GM15510 (cell line): Measurements from ENCODE around the gene TRAPPC10.

Experiments used
- POLR2A ChIP-seq: IDR thresholded peaks from 3 replicates; pipeline ENCODE4 v1.6.1; 2011; ENCODE audit warnings: borderline replicate concordance; ENCODE audit not compliant: insufficient read length; ENCODE audit errors: extremely low read depth

The TRAPPC10 gene

DNA sequence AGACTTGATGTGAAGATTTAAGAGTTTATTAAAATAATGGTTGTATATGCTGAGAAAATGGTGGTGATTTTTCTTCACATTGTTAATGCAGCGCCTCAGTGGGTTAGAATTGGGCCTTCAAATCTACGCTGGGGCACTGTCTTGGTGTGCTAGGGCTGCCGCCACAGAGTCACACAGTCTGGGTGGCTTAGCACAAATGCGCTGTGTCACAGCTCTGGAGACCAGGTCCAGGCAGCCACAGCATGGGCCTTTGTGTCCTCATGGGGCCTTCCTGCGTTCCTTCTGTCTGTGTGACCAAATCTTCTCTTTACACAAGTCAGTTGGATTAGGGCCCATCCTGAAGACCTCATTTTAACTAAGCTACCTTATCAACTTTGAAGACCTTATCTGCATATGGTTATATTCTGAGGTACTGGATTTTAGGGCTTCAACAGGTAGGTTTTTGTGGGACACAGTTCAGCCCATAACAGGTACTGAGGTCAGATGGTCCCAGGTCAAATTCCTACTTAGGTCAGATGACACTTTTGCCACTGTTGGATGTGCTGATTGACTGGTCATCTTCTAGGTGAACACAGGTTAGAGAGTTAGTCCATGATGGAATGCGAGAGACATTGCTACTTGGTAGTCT is 17.5 kb downstream of the TRAPPC10 start:
- TF ChIP-seq POLR2A, result no peak

GRCh38 chr21:44035244-44035643 is 23.1 kb downstream of the TRAPPC10 start:
- no peak for TF ChIP-seq POLR2A

- TF ChIP-seq POLR2A, result no peak
Observed at GRCh38 chr21:44038063-44038462, 26.0 kb downstream of the TRAPPC10 start.

DNA sequence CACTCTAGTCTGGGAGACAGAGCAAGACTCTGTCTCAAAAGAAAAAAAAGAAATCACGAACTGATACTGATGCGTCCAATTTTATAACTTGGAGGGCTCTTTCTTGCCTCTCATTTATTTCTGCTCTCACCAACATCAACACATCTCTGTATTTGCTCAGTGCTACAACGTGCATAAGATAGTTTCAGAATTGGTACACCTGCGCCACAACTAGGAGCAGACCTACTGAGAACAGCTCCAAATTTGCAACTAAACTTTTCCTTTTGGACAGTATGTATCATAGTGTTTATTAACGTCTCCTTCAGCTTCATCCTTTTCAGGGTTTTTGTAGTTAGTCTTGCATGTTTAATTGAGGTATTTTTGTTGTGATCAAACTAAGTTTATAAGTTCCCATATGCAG is 27.7 kb downstream of the TRAPPC10 start:
- TF ChIP-seq POLR2A, result no peak

DNA sequence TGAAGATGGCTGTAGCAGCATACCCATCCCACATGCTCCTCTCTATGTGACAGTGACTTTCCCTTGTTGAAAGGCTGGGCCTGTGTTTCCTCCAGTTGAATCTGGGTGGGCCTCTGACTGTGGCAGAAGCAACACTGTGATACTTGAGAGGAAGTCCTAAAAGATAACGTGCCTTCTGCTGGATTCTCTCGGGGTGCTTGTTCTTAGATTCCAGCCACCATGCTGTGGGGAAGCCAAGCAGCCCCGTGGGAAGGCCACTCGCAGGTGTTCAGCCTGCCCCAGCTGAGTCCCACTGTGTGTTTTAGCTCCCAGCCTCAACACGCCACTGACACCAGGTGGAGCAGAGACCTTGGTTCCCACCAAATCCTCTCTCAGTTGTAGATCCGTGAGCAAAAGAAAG is 31.5 kb downstream of the TRAPPC10 start:
- TF ChIP-seq POLR2A, result no peak

GRCh38 chr21:44046734-44047133 is 34.6 kb downstream of the TRAPPC10 start:
- no peak for TF ChIP-seq POLR2A

- TF ChIP-seq POLR2A, result no peak
Observed at GRCh38 chr21:44047996-44048560, 36.0 kb downstream of the TRAPPC10 start.

DNA sequence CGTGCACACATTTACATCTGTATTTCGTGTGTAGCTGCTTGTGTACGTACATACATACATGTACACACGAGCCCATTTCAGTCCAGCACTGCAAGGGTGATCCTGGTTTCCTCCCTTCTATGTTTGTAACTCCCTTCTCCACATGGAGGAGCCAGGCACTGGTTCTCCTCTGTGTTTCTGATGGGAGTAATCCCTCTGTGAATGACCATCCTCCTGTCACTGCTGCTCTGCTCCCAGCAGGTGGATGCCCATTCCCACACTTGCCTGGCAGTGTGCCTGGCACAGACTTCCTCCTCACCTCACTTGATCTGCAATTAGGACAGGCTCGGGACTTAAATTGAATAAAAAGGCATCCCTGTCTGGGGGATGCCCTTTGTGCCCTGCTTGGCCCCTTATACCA is 37.1 kb downstream of the TRAPPC10 start:
- TF ChIP-seq POLR2A, result no peak

GRCh38 chr21:44049606-44050005 is 37.5 kb downstream of the TRAPPC10 start:
- no peak for TF ChIP-seq POLR2A

GRCh38 chr21:44050276-44050675 is 38.2 kb downstream of the TRAPPC10 start:
- TF ChIP-seq POLR2A, result no peak

- TF ChIP-seq POLR2A, result no peak
Observed at GRCh38 chr21:44051462-44051941, 39.4 kb downstream of the TRAPPC10 start.

DNA sequence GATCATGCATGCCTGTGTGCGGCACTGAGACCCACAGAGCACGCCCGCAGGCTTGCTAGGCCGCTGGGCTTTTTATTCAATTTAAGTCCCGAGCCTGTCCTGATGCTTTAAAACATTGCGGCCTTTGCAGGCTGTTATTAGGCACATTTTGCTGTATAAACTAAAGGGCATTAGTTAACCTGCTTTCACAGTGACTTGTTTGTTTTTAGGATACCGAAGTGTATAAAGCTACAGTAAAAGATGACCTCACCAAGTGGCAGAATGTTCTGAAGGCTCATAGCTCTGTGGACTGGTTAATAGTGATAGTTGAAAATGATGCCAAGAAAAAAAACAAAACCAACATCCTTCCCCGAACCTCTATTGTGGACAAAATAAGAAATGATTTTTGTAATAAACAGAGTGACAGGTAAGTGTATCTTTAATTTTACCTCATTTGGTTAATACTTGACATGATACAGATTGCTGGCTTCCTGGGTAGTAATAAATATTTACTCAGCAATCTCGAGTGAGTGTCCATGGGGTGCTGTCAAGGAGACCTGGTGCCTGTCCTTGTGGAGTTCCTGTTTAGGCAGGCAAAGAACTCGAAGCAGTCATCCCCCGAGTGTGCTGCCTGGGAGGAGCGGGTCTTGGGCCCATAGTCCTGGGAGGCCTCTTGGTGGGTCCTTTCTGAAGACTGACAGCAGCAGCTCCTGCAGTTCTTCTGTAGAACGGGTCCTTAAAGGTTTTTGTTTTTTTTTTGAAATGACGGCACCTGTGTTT is 40.1 kb downstream of the TRAPPC10 start:
- no peak for TF ChIP-seq POLR2A

GRCh38 chr21:44052830-44053226 is 40.7 kb downstream of the TRAPPC10 start:
- no peak for TF ChIP-seq POLR2A

DNA sequence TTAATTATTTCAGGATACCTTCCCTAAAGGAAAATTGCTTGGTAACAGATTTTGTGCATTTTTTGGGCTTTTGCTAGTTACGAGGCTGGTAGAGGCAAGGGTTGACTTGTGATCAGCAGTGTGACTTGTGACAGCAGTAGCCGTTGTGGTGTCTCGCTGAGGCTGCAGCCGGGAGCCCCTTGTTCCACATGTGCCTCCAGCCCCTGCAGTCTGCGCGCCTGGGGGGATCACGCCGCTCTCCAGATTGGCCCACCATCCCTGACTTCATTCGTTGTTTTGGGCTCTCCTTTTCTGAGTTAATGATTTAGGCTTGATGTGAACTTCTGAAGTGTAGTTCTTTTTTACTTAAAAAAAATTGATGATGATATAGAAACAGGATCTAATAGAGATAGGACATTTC is 41.5 kb downstream of the TRAPPC10 start:
- no peak for TF ChIP-seq POLR2A

DNA sequence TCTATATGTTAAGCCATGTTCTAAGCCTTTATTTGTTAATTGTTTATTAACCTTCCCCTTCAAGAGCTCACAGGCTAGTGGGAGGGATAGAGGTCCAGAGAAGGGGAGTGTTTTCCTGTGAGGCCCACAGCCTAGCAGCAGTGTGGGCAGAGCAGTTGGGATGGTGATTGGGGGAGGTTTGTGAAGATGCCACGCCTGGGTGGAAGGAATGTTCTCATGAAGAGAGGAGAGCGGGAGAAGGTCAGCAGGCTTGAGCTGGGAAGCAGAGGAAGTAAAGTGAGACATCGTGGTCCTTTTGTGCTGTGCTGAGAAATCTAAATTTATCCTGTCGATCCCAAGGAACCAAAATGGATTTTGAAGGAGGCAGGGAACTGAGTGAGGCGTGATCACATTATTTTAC is 42.6 kb downstream of the TRAPPC10 start:
- TF ChIP-seq POLR2A, result no peak

DNA sequence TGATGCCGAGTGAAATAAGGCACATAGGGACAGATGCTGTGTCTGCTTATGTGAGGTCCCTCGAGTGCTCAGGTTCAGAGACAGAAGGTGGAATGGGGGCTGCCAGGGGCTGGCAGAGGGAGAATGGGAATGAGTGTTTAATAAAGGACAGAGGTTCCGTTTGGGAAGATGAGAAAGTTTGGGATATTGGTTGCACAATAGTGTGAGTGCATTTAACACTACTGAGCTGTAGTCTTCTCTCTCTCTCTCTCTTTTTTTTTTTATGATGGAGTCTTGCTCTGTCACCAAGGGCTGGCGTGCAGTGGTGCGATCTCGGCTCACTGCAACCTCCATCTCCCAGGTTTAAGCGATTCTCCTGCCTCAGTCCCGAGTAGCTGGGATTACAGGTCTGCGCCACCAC is 44.9 kb downstream of the TRAPPC10 start:
- no peak for TF ChIP-seq POLR2A
